Left ventricle myocardium inferior (tissue), 1 donor: Measurements from ENCODE around the gene DNAJC13. TPM values are rescaled to one million over a fixed set of nuclear protein-coding genes. Genes with fewer than 3 reads are reported as not detected.
A peak's percentile ranks its signal among the peaks of the same experiment; 100 is the strongest.
"Not testable (repeated sequence)": the region's sequence is repeated elsewhere in the genome, so short reads cannot be mapped to it uniquely, and the experiment has no call there.

ENCODE experiments used
- DNase-seq: peaks from one replicate; pipeline ENCODE4 v3.0.0-alpha.2; 2020
- H3K27ac ChIP-seq: fragments of 200-600 bp; replicated peaks from 2 replicates; pipeline ENCODE4 v1.8.0; 2021
- H3K27me3 ChIP-seq: fragments of 200-600 bp; 2 replicates; pipeline ENCODE4 v1.8.0; 2021; ENCODE audit warnings: low read depth
- H3K36me3 ChIP-seq: fragments of 200-600 bp; 2 replicates; pipeline ENCODE4 v1.8.0; 2021
- H3K4me1 ChIP-seq: fragments of 200-600 bp; 2 replicates; pipeline ENCODE4 v1.8.0; 2021
- H3K4me3 ChIP-seq: fragments of 200-600 bp; 2 replicates; pipeline ENCODE4 v1.8.0; 2021; ENCODE audit warnings: mild to moderate bottlenecking, moderate library complexity
- H3K9me3 ChIP-seq: fragments of 200-600 bp; replicated peaks from 2 replicates; pipeline ENCODE4 v1.8.0; 2021
- intact Hi-C: fragments of 100-400 bp; cut with micrococcal nuclease; formaldehyde crosslinking; loops from one replicate; pipeline ENCODE4 v1.11.0; 2022
- total RNA-seq: library from RNA; stranded (reverse); fragmentation: NEBNext Ultra II Directional; extraction: Animal tissue kit (Norgen Biotek cat#: 25700); gene quantifications from one replicate; pipeline ENCODE4 v1.2.1, GENCODE V29; 2021
- TF ChIP-seq, protein P1 (sequence below): fragments of 200-600 bp; IDR thresholded peaks from 2 replicates; pipeline ENCODE4 v1.8.0; 2021; ENCODE audit warnings: antibody characterized with exemption, mild to moderate bottlenecking, borderline replicate concordance
- donor health status: DM: no; HTN: yes; CAD: no; lungs with severe emphysema.

DNAJC13 gene
- total RNA-seq, 1 donor from 2014 or later = 31.0 TPM

DNA sequence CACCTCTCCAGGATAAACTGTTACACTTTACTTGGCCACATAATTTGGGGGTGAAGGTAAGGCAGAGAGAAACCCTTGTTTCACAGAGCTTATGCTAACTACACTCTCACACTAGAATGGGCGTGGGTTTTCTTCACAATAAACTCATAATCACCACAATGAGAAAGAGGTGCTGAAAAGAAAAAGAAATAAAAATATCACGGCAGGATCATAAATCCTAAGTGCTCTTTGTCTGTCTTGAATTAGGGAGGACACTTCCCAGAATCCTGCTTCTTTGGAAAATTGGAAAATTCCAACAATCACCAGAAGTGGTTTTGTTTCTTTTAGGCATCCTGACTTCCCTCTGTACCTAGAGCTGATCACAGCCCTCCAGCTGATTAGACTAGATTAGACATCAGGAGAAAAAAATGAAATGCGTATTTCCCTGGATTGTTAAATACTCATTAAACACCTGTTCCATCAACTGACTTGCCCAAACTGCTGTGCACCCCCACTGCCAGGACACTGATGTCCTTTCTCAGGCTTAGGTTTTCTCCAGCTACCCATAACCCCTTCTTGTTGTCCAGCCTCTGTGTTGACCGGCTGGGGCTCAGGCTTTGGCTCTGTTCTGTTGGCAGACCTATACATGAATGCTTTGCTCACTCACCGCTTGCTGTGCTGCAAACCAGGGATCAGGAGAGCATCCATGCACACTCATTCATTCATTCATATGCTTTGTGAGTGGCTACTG is 138.2 kb downstream of the DNAJC13 start:
- TF ChIP-seq, protein P1, sequence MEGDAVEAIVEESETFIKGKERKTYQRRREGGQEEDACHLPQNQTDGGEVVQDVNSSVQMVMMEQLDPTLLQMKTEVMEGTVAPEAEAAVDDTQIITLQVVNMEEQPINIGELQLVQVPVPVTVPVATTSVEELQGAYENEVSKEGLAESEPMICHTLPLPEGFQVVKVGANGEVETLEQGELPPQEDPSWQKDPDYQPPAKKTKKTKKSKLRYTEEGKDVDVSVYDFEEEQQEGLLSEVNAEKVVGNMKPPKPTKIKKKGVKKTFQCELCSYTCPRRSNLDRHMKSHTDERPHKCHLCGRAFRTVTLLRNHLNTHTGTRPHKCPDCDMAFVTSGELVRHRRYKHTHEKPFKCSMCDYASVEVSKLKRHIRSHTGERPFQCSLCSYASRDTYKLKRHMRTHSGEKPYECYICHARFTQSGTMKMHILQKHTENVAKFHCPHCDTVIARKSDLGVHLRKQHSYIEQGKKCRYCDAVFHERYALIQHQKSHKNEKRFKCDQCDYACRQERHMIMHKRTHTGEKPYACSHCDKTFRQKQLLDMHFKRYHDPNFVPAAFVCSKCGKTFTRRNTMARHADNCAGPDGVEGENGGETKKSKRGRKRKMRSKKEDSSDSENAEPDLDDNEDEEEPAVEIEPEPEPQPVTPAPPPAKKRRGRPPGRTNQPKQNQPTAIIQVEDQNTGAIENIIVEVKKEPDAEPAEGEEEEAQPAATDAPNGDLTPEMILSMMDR = no peak
- intact Hi-C loops = no loop called here
- Histone ChIP-seq H3K4me3 (no peak overlapping the region), H3K27me3 (no peaks in the 10 kb centered on the region), H3K36me3 (peaks cover 15% of the 10 kb centered on the region), H3K4me1 (peaks cover 34% of the 10 kb centered on the region), H3K9me3 (no peaks in the 10 kb centered on the region), H3K27ac (peak overlapping the region; percentile 68)
- DNase-seq = no peak

DNA sequence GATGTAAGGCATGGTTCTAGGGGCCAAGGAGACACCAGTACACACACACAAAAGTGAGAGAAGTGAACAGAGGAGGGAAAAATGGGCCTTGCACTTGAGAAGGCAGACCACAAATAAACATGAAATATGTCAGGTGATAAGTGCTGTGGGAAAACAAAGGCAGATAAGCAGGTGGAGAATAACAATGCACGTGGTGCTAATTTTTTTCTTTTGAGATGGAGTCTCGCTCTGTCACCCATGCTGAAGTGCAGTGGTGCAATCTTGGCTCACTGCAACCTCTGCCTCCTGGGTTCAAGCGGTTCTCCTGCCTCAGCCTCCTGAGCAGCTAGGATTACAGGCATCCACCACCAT is 138.7 kb downstream of the DNAJC13 start:
- H3K9me3 ChIP-seq, H3K4me3 ChIP-seq, DNase-seq, intact Hi-C loops, H3K27me3 ChIP-seq: not testable (repeated sequence)
- H3K27ac ChIP-seq = peak overlapping the region; percentile 68
- peaks cover 28% of the 10 kb centered on the region for H3K4me1 ChIP-seq
- H3K36me3 ChIP-seq = peaks cover 19% of the 10 kb centered on the region

DNA sequence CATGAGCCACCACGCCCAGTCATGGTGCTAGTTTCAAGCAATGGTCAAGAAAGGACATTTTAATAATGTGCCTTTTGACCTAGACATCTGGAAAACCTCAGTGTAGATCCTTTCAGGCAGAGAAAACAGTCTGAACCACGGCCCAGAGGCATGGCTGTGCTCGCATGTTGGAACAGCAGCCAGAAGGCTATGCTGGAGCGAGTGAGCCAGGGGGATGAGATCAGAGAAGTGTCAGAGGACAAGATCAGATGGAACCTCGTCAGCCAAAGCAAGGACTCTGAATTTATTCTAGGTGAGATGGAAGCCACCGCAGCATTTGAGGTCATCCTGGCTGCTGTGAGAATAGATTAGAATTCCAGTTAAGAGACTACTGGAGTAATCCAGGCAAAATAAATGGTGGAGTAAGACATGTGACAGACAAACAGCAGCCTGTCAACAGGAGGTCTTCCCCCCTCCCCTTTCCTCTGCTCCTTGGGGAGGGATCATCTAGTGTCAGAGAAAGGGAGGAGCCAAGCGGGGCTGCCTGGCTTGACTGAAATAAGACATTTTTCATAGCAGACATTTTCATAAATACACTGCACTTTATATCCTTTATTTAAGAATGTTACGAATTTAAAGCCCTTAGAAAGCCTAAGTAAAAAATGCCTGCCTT is 139.3 kb downstream of the DNAJC13 start:
- H3K9me3 ChIP-seq = no peaks in the 10 kb centered on the region
- TF ChIP-seq, protein P1 = no peak
- no peak overlapping the region for H3K4me3 ChIP-seq
- intact Hi-C loops = no loop called here
- no peaks in the 10 kb centered on the region for H3K27me3 ChIP-seq
- peaks cover 24% of the 10 kb centered on the region for H3K4me1 ChIP-seq
- peak; percentile 61 for DNase-seq
- H3K36me3 ChIP-seq = peaks cover 20% of the 10 kb centered on the region
- H3K27ac ChIP-seq = peak overlapping the region; percentile 68

DNA sequence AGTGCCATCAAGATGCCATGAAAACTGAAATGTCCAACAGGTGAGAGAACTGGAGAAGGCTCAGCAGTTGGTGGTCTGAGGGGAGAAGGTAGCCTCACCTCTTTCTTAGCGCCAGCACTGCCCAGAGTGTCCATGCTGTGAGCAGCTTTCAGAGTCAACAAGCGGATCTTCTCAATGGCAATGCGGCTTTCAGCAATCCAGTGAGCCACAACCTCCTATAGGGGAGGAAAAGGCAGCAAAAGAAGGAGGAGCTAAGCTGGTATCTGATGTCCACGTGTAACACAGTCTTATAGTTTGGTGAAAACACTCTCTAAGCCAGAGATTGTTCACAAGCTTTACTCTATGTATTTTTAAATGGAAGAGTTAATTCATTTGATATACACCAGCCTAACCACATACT is 143.7 kb downstream of the DNAJC13 start:
- no peaks in the 10 kb centered on the region for H3K9me3 ChIP-seq
- no peak for DNase-seq
- H3K27ac ChIP-seq = no peak overlapping the region
- H3K36me3 ChIP-seq = peaks cover 29% of the 10 kb centered on the region
- no peak overlapping the region for H3K4me3 ChIP-seq
- intact Hi-C loops = no loop called here
- peaks cover 6% of the 10 kb centered on the region for H3K4me1 ChIP-seq
- H3K27me3 ChIP-seq = no peaks in the 10 kb centered on the region
- TF ChIP-seq, protein P1 = no peak

DNA sequence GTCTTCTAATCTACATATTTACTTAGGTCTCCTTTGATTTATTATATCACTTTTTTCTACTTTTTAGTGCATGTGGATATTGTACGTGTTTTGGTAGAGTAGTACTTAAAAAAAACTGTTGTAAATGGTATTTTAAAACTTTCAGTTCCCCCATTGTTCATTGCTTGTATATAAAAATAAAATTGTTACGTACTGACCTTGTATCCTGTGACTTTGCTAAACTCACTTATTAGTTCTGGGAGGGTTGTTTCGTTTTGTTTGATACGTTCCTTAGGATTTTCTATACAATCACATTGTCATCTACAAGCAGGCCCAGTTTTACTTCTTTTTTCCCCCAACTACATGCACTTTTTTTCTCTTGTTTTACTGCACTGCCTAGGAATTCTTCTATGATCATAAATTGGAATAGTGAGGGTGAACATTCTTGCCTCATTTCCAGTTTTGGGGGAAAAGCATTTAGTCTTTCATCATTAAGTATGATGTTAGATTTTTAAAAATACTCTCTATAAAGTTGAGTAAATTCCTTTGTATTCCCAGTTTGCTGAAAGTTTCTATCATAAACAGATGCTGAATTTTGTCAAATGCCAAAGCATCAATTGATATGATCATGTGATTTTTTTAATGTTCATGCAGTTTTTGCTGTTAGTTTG is 146.2 kb downstream of the DNAJC13 start:
- intact Hi-C loops = no loop called here

More for the DNA sequence above, 146.2 kb downstream of the DNAJC13 start:
- Histone ChIP-seq H3K4me1 (no peaks in the 10 kb centered on the region), H3K36me3 (peaks cover 25% of the 10 kb centered on the region), H3K4me3 (no peak overlapping the region), H3K9me3 (no peaks in the 10 kb centered on the region), H3K27ac (no peak overlapping the region), H3K27me3 (no peaks in the 10 kb centered on the region)
- TF ChIP-seq, protein P1 = no peak
- no peak for DNase-seq
